ENCODE data around the gene PEX7.
"Not testable (repeated sequence)": the region's sequence is repeated elsewhere in the genome, so short reads cannot be mapped to it uniquely, and the experiment has no call there.

PEX7 gene

DNA sequence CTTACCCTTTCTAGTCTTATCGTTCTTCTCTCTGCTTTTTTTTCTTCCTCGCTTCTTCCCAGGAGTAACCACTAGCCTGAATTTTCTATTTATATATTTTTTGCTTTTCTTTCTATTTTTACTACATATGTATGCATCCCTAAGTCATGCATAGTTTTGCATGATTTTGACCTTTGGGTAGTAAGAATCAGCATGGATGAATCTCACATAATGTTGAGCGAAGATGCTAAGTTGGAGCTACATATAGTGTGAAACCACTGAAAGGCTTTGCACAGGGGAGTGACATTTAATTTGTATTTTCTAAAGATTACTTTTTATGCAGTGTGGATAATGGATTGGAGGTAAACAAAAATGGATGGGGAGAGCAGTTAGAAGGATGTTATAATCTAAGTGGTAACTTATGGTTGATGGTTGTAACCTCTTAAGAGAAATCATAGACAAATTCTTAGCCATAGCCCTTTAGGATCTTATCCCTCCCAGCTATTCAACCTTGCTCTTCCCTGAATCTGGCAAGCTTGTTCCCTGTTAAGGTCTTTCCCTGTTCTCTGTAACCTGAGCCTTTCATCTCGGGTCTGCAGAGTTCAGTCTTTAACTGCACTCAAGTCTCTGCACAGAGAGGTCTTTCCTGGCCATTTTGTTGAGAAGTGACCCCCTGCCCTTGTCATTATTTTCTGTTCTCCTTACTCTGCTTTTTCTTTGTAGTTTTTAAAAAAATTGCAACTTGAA is 18.0 kb downstream of the PEX7 start:
- no peak for DNase-seq (ENCODE audit: low read depth, low spot score)

- DNase-seq (ENCODE audit: low read depth, low spot score) = no peak
Measured at GRCh38 chr6:136843210-136843609, 20.8 kb downstream of the PEX7 start.

DNA sequence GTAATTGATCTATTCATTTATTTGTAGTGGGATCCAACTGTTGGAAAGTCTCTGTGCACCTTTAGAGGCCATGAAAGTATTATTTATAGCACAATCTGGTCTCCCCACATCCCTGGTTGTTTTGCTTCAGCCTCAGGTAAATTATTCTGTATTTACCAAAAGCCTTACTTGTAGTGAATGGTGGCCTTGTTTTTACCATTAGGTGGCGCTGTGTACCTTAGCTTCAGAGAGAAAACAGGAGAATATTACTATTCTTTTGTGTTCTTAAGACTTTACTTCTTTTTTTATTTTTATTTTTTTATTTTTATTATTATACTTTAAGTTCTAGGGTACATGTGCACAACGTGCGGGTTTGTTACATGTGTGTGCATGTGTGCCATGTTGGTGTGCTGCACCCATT is 23.7 kb downstream of the PEX7 start:
- DNase-seq (ENCODE audit: low read depth, low spot score) = peak; percentile 20

DNA sequence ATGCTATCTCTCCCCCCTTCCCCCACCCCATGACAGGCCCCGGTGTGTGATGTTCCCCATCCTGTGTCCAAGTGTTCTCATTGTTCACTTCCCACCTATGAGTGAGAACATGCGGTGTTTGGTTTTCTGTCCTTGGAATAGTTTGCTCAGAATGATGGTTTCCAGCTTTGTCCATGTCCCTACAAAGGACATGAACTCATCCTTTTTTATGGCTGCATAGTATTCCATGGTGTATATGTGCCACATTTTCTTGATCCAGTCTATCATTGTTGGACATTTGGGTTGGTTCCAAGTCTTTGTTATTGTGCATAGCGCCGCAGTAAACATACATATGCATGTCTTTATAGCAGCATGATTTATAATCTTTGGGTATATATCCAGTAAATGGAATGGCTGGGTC is 24.1 kb downstream of the PEX7 start:
- DNase-seq (ENCODE audit: low read depth, low spot score) = not testable (repeated sequence)

DNA sequence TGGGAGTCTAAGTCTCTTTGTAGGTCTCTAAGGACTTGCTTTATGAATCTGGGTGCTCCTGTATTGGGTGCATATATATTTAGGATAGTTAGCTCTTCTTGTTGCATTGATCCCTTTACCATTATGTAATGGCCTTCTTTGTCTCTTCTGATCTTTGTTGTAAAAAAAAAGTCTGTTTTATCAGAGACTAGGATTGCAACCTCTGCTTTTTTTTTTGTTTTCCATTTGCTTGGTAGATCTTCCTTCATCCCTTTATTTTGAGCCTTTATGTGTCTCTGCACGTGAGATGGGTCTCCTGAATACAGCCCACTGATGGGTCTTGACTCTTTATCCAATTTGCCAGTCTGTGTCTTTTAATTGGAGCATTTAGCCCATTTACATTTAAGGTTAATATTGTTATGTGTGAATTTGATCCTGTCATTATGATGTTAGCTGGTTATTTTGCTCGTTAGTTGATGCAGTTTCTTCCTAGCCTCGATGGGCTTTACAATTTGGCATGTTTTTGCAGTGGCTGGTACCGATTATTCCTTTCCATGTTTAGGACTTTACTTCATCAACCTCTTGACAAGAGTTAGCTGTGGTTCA is 27.7 kb downstream of the PEX7 start:
- not testable (repeated sequence) for DNase-seq (ENCODE audit: low read depth, low spot score)

DNA sequence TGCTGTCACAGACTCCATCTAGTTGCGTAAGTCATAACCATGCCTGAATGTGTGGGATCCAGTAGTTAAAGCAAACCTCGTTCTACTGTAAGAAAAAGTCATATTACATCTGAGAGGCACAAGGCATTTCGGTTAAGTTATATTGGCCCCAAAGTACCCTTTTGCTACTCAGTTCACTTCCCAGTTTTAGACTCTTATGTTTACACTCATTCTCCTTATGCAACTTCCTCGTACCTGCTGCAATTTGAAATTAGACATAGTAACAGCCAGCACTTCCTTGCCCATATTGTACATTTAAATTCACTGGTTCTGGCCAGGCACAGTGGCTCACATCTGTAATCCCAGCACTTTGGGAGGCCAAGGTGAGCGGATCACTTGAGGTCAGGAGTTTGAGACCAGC is 37.0 kb downstream of the PEX7 start:
- no peak for DNase-seq (ENCODE audit: low read depth, low spot score)

- no peak for DNase-seq (ENCODE audit: low read depth, low spot score)
Measured at GRCh38 chr6:136860043-136860442, 37.7 kb downstream of the PEX7 start.

DNA sequence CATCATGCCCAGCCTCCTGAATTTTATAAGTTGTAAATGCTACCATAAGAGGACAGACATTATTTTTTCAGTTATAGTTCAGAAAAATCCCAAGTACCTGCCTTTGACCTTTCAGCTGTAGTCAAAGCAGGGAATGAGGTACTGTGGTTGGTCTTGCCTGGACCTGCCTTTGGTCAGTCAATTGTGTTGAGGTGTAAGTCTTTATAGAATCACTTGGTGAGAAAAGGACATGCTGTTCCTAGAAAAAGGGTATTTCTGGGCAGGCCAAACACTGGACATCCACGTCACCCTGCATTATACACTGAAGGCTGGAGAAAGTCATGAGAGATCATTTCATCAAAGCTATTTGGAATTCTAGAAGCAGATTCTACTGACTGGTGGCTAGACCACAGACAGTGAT is 40.3 kb downstream of the PEX7 start:
- no peak for DNase-seq (ENCODE audit: low read depth, low spot score)

GRCh38 chr6:136863752-136864151 is 41.4 kb downstream of the PEX7 start:
- no peak for DNase-seq (ENCODE audit: low read depth, low spot score)

GRCh38 chr6:136864676-136865075 is 42.3 kb downstream of the PEX7 start:
- no peak for DNase-seq (ENCODE audit: low read depth, low spot score)

- DNase-seq (ENCODE audit: low read depth, low spot score) = no peak
Measured at GRCh38 chr6:136866872-136867416, 44.6 kb downstream of the PEX7 start.

DNA sequence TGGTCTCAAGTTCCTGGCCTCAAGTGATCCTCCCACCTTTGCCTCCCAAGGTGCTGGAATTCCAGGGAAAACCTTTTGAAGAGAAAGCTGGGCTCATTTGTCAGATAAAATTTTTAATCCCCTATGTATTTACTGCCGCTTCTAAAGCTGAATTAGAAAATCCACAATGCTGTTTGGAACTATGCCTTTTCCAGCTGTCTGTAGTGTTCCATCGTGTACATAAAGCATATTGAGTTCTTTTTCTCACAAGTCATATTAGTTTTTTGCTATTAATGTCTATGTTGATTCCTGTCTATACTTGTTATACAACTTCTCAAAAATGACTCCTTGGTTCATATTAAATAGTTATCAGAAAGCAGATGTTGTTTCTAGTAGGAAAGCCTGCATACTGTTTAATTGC is 47.1 kb downstream of the PEX7 start:
- no peak for DNase-seq (ENCODE audit: low read depth, low spot score)

DNA sequence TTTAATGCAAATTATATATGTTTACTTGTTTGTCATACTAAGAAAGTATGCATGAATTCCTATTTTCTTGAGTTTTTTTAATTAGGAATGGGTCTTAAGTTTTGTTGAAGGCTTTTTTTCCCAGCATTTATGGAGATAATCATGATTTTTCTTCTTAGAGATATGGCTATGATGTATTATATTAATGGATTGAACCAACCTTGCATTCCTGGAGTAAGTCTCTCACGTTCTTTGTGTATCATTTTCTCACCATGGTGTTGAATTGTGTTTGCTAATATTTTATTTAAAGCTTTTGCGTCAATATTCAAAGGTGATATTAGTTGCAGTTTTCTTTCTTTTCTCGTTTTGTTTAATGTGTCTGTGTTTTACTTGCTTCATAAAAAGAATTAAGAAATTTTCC is 51.4 kb downstream of the PEX7 start:
- peak; percentile 1 for DNase-seq (ENCODE audit: low read depth, low spot score)

DNA sequence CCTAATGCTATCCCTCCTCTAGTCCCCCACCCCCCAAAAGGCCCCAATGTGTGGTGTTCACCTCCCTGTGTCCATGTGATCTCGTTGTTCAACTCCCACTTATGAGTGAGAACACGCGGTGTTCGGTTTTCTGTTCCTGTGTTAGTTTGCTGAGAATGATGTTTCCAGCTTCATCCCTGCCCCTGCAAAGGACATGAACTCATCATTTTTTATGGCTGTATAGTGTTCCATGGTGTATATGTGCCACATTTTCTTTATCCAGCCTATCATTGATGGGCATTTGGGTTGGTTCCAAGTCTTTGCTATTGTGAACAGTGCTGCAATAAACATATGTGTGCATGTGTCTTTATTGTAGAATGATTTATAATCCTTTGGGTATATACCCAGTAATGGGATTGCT is 54.1 kb downstream of the PEX7 start:
- not testable (repeated sequence) for DNase-seq (ENCODE audit: low read depth, low spot score)

DNA sequence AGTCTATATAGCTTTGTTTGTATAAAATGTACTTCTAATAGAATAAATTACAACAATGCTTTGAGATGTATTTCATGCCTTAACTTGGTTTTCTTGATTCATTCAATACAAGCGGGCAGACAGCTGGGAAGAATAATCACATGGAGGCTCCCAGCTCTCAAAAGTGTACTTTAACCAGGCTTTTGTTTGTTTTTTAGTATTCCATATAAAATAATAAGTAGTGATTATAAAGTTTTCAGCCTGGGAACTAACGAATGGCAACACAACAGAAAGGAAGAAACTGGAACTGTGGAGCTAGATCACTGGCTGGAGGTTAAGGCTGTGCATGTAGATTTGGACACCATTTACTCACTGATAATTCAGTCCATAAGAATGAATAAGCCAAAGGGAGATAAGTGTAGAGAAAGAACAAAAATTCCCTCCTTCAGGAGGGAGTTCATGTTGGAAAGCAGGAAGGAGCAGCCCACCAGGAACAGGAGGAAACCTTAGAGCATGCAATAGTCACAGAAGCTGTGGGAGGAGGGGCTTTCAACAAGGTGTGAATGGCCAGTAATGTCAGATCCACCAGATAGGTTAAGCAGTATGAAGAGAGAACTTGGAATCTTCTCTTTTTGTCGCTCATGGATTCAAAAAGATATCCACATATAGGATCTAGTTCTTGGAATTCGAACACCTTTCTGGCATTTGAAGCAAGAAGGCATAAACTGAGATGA is 58.5 kb downstream of the PEX7 start:
- DNase-seq (ENCODE audit: low read depth, low spot score) = no peak

GRCh38 chr6:136886091-136886490 is 63.7 kb downstream of the PEX7 start:
- no peak for DNase-seq (ENCODE audit: low read depth, low spot score)

DNA sequence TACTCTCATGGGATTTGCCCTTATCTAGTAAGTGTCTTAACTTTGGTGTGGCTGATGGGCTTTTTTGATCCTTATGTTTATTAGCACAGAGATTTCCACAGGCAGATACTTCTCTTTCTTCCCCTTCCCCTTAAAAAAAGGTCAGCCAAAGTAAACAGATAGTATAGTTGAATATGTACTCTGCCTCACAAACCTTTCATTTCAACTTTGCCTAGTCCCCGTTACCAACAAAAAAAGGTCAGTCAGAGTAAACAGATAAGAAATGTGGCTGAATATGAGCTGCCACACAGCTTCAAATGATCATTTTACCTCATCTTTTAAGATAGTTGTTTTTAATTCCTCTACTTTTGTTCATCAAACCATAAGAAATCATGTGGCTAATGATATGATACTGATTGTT is 65.6 kb downstream of the PEX7 start:
- DNase-seq (ENCODE audit: low read depth, low spot score) = no peak

GRCh38 chr6:136889271-136890193 is 67.1 kb downstream of the PEX7 start:
- DNase-seq (ENCODE audit: low read depth, low spot score) = no peak

DNA sequence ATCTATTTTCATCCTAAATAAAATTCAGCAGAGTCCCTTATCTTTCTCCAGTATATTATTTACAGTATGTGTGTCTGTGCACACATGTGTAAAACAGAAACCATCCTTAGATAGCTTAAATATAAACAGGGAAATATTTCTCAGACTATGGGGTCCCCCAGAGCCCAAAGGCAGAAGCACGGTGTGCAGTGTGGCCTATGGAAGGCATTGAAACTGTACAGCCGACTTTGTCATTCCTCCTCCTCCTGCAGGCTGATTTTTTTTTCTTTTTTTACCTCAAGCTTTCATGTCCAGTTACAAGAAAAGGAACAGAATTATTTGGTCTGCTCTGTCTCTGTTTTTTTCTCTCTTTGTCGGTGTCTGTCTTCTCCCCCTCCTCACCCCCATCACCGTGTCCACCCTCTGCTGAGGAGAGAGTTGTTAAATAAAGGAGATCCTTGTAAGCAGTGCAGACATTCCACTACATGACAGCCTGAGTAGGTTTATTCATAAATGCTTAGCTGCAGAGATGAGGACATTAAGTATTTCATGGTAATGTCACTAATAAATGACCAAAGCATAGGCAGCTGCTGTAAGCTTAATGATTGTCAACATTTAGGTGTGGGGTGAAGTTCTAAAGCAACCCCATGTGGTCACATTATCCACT is 67.9 kb downstream of the PEX7 start:
- no peak for DNase-seq (ENCODE audit: low read depth, low spot score)

DNA sequence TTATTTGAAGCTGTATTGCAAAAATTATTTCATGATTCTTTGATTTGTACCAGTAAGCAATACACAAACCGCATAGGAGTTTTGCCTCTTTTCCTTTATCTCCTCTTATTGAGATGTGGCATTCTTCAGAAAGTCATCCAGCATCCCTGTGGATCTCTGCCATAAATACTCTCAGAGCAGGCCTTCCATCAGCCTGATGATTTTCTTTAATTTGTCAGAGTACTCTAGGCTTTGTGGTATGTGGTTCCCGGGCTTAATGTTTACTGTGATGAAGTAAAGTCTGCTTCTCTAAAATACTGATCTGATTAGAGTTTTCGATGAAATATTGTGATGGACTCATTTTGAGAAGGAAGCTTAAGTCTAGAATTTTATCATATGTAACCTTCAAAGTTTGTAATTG is 68.6 kb downstream of the PEX7 start:
- no peak for DNase-seq (ENCODE audit: low read depth, low spot score)

- DNase-seq (ENCODE audit: low read depth, low spot score) = no peak
Measured at GRCh38 chr6:136893187-136893586, 70.8 kb downstream of the PEX7 start.
